A549 (cell line): Measurements from ENCODE around the gene ZNF519. TPM values are rescaled to one million over a fixed set of nuclear protein-coding genes. Genes with fewer than 3 reads are reported as not detected.
"Not testable (repeated sequence)": the region's sequence is repeated elsewhere in the genome, so short reads cannot be mapped to it uniquely, and the experiment has no call there.

Source experiments
- ATAC-seq, 2 experiments: fragments of 200-7000 bp in 1 of 2; fragments of >200 bp in 1 of 2; cut with Nextera tagmentation in 1 of 2; cut with Tn5 transposase in 1 of 2; 3 replicates each; pipeline versions ENCODE4 v1.8.0 to v1.9.1; 2018 to 2020; ENCODE audit warnings: mild to moderate bottlenecking in 1 of 2, moderate library complexity in 1 of 2
- CTCF ChIA-PET: fragments of 300-600 bp; sonication (Branson Sonifier 250); formaldehyde crosslinking; extraction: SDS; loops from one replicate; lab custom pipeline; 2021; ENCODE audit warnings: antibody characterized with exemption, inconsistent platforms; lab: Yijun Ruan, JAX
- POLR2A ChIA-PET: fragments of 350-600 bp; formaldehyde crosslinking; extraction: SDS; loops from one replicate; lab custom pipeline; 2021; ENCODE audit warnings: antibody characterized with exemption, inconsistent platforms; lab: Yijun Ruan, JAX
- DNase-seq, 2 experiments: peaks; one replicate each; pipeline versions ENCODE4 v3.0.0 to v3.0.0-alpha.2; 2011 to 2016; ENCODE audit warnings: low read depth in 1 of 2, low spot score in 1 of 2
- FAIRE-seq: peaks from 2 replicates; lab custom pipeline; 2011; peaks lifted over from hg19 to GRCh38; lab: Jason Lieb, UNC
- H3K27ac ChIP-seq, 2 experiments: fragments of >200 bp; sonication (Bioruptor Twin); formaldehyde crosslinking; 3 replicates each; pipeline ENCODE4 v1.5.1; 2016 to 2017
- H3K4me1 ChIP-seq: fragments of >200 bp; sonication (Bioruptor Twin); formaldehyde crosslinking; 3 replicates; pipeline ENCODE4 v1.6.1; 2016
- H3K4me2 ChIP-seq: fragments of >200 bp; sonication (Bioruptor Twin); formaldehyde crosslinking; 3 replicates; pipeline ENCODE4 v1.6.1; 2016
- H3K4me3 ChIP-seq: fragments of >200 bp; sonication (Bioruptor Twin); formaldehyde crosslinking; 3 replicates; pipeline ENCODE4 v1.5.1; 2016
- H3K9me3 ChIP-seq: fragments of >200 bp; sonication (Bioruptor Twin); formaldehyde crosslinking; 3 replicates; pipeline ENCODE4 v1.6.1; 2016
- CHD2 ChIP-seq: fragments of 150-350 bp; IDR thresholded peaks from 2 replicates; pipeline ENCODE4 v1.6.1; 2014; ENCODE audit warnings: low read length; ENCODE audit not compliant: partially characterized antibody
- ESRRA ChIP-seq: fragments of 150-350 bp; IDR thresholded peaks from 2 replicates; pipeline ENCODE4 v1.6.1; 2014; ENCODE audit warnings: mild to moderate bottlenecking, low read length, borderline replicate concordance
- FOSL2 ChIP-seq, 2 experiments: fragments of 450-650 bp in 1 of 2; fragments of >200 bp in 1 of 2; sonication (Bioruptor Twin) in 1 of 2; formaldehyde crosslinking; IDR thresholded peaks; 2 replicates each; pipeline versions ENCODE4 v1.5.0 to v1.6.1; 2016 to 2020; ENCODE audit warnings: mild to moderate bottlenecking in 1 of 2, moderate library complexity in 1 of 2
- HOXB5 ChIP-seq: fragments of 250-450 bp; sonication (Bioruptor Pico); IDR thresholded peaks from 2 replicates; pipeline ENCODE4 v1.5.0; 2020; ENCODE audit warnings: mild to moderate bottlenecking, moderate library complexity
- KDM1A ChIP-seq: fragments of 200-600 bp; sonication (generic); IDR thresholded peaks from 2 replicates; pipeline ENCODE4 v1.6.1; 2016; ENCODE audit warnings: low read depth, mild to moderate bottlenecking
- KDM5A ChIP-seq: fragments of 200-600 bp; sonication (generic); IDR thresholded peaks from 2 replicates; pipeline ENCODE4 v1.6.1; 2016; ENCODE audit warnings: antibody characterized with exemption, mild to moderate bottlenecking
- RAD21 ChIP-seq, 2 experiments: fragments of >200 bp in 1 of 2; sonication (Bioruptor Twin) in 1 of 2; formaldehyde crosslinking in 1 of 2; IDR thresholded peaks in 1 of 2; conservative IDR thresholded peaks in 1 of 2; 2 replicates in 1 of 2; 3 replicates in 1 of 2; pipeline ENCODE4 v1.6.1; 2012 to 2018; ENCODE audit warnings: inconsistent platforms in 1 of 2
- RCOR1 ChIP-seq: fragments of 150-350 bp; IDR thresholded peaks from 2 replicates; pipeline ENCODE4 v1.6.1; 2014; ENCODE audit warnings: antibody characterized with exemption, low read length, low read depth
- ZC3H11A ChIP-seq: fragments of 450-650 bp; IDR thresholded peaks from 2 replicates; pipeline ENCODE4 v1.6.1; 2014; ENCODE audit warnings: antibody characterized with exemption, mild to moderate bottlenecking
- ZNF302 ChIP-seq: fragments of 250-450 bp; sonication (Bioruptor Pico); IDR thresholded peaks from 2 replicates; pipeline ENCODE4 v1.9.0; 2021; ENCODE audit warnings: inconsistent platforms, mild to moderate bottlenecking, moderate library complexity
- ZSCAN20 ChIP-seq: fragments of 250-450 bp; sonication (Bioruptor Pico); IDR thresholded peaks from 2 replicates; pipeline ENCODE4 v1.8.0; 2022; ENCODE audit warnings: mild to moderate bottlenecking, moderate library complexity
- WGBS: methylation state at CpG from one replicate; pipeline ENCODE4 v1.1.6; 2017; ENCODE audit errors: missing lambda C conversion rate; 5-methylcytosine and 5-hydroxymethylcytosine counted together
- polyA plus RNA-seq, 4 experiments: library from polyadenylated mRNA; depleted of rRNA in 3 of 4; stranded (reverse); fragments of >200 nt; fragmentation: RNase III in 1 of 4; extraction: RNeasy Plus Mini Kit Qiagen cat#74134 plus additional on column Dnase treatment in 1 of 4; gene quantifications; 2 replicates in 3 of 4; 3 replicates in 1 of 4; pipeline ENCODE4 v1.2.3, GENCODE V29; 2011 to 2017

The ZNF519 gene
- polyA plus RNA-seq, 2 of the 4 experiments (the other 2 are of a cell fraction), result 3.2 to 6.6 TPM

GRCh38 chr18:14143396-14143795 is 11.2 kb upstream of the ZNF519 start:
- CTCF ChIA-PET, H3K4me2 ChIP-seq, FAIRE-seq, H3K9me3 ChIP-seq, DNase-seq, POLR2A ChIA-PET, H3K27ac ChIP-seq, H3K4me3 ChIP-seq, ATAC-seq, H3K4me1 ChIP-seq: not testable (repeated sequence)
- 46% methylated on average over 12 of the region's 17 CpGs for WGBS

- WGBS, result 70% methylated on average over 4 of the region's 9 CpGs
Measured at GRCh38 chr18:14142177-14142576, 9.9 kb upstream of the ZNF519 start.

GRCh38 chr18:14139583-14139982 is 7.3 kb upstream of the ZNF519 start:
- ATAC-seq, H3K4me3 ChIP-seq, FAIRE-seq, H3K27ac ChIP-seq, POLR2A ChIA-PET, CTCF ChIA-PET, H3K4me1 ChIP-seq, DNase-seq, H3K4me2 ChIP-seq, H3K9me3 ChIP-seq: not testable (repeated sequence)
- 72% methylated on average over 2 of the region's 2 CpGs for WGBS

More at GRCh38 chr18:14142177-14142576, 9.9 kb upstream of the ZNF519 start:
- ATAC-seq, DNase-seq, H3K4me3 ChIP-seq, FAIRE-seq, H3K27ac ChIP-seq, H3K9me3 ChIP-seq, CTCF ChIA-PET, H3K4me1 ChIP-seq, H3K4me2 ChIP-seq, POLR2A ChIA-PET: not testable (repeated sequence)

- DNase-seq, result not testable (repeated sequence)
Measured at GRCh38 chr18:14137971-14138370, 5.7 kb upstream of the ZNF519 start.

GRCh38 chr18:14131696-14132270 is 452 bp downstream of the ZNF519 start:
- POLR2A ChIA-PET, FAIRE-seq, CTCF ChIA-PET, DNase-seq, H3K9me3 ChIP-seq, H3K4me1 ChIP-seq: not testable (repeated sequence)
- Histone ChIP-seq H3K4me2 (peak overlapping the region; percentile 58), H3K27ac (peak overlapping the region; percentile 59 to 82; a peak in 5 of 6 replicates), H3K4me3 (peak overlapping the region; percentile 58)
- 0% methylated on average over 7 of the region's 27 CpGs for WGBS
- peak; percentile 64 to 75 for ATAC-seq

More at GRCh38 chr18:14137971-14138370, 5.7 kb upstream of the ZNF519 start:
- ATAC-seq, POLR2A ChIA-PET, H3K27ac ChIP-seq, FAIRE-seq, H3K9me3 ChIP-seq, H3K4me3 ChIP-seq, H3K4me1 ChIP-seq, H3K4me2 ChIP-seq, CTCF ChIA-PET: not testable (repeated sequence)
- 39% methylated on average over 4 of the region's 4 CpGs for WGBS

GRCh38 chr18:14130804-14131203 is 1.4 kb downstream of the ZNF519 start:
- WGBS, result 56% methylated on average over 2 of the region's 3 CpGs
- H3K4me1 ChIP-seq, FAIRE-seq, DNase-seq, H3K9me3 ChIP-seq, H3K27ac ChIP-seq, ATAC-seq, CTCF ChIA-PET, H3K4me3 ChIP-seq, POLR2A ChIA-PET: not testable (repeated sequence)
- peak overlapping the region; percentile 58; the same call in 2 of the 3 replicates for H3K4me2 ChIP-seq

GRCh38 chr18:14124689-14125088 is 7.5 kb downstream of the ZNF519 start:
- no peak for ATAC-seq
- 100% methylated on average over 2 of the region's 2 CpGs for WGBS
- Histone ChIP-seq H3K4me2 (no peak overlapping the region), H3K9me3 (no peaks in the 10 kb centered on the region), H3K27ac (no peak overlapping the region), H3K4me1 (no peaks in the 10 kb centered on the region), H3K4me3 (no peak overlapping the region)
- ChIA-PET CTCF (interaction anchor here (0.6 kb wide), 1 partner anchor 35 kb away, joined by 3 read pairs; no protein-coding TSS in a partner anchor), POLR2A (no interaction called here)
- no peak for DNase-seq
- TF ChIP-seq CHD2 (no peak), ESRRA (no peak), ZSCAN20 (CRISPR knock-in tag) (no peak), RAD21 (conservative IDR thresholded peaks at IDR 0.05 in 1 of 2, IDR thresholded peaks at IDR 0.05 in 1 of 2) (no peak), KDM1A (no peak), FOSL2 (IDR thresholded peaks at IDR 0.05) (no peak), FOSL2 (CRISPR knock-in tag; IDR thresholded peaks at IDR 0.05) (no peak), ZC3H11A (no peak), KDM5A (no peak), ZNF302 (CRISPR knock-in tag) (no peak), HOXB5 (CRISPR knock-in tag) (no peak), RCOR1 (no peak)
- no peak for FAIRE-seq
